Measurements from ENCODE around the gene DYNLT4. TPM values are rescaled to one million over a fixed set of nuclear protein-coding genes. Genes with fewer than 3 reads are reported as not detected.

Gene DYNLT4
- total RNA-seq, 2 donors from 2014 or later, result not detected

DNA sequence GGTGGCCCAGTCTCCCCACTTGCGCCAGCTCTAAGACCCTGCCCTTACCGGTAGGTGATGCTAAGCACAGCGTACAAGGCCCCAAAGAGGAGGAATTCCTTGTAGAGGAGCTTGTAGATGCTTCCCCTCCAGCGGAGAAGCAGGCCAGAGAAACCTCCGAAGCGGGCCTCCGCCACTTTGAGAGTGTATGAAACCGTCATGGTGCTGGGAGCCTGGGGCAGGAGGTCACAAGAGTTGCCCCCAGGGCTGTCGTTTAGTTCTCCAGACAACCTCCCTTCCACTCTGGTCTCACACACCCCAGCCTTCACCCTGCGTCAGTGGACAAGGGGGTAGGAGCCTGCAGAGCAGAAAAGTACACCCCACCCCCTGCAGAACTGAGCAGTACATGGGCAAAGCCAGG lies 19.6 kb downstream of the DYNLT4 start:
- Histone ChIP-seq H3K36me3 (no peaks in the 10 kb centered on the region), H3K27ac (no peak overlapping the region), H3K9me3 (no peaks in the 10 kb centered on the region), H3K4me3 (no peak overlapping the region), H3K27me3 (replicated peaks; ENCODE audit: insufficient read depth) (no peaks in the 10 kb centered on the region), H3K4me1 (ENCODE audit: control insufficient read depth in 1 of 2, low read depth in 2 of 2) (peaks cover 12 to 30% of the 10 kb centered on the region in 2 donors)
- ATAC-seq (ENCODE audit: insufficient number of reproducible peaks, low FRiP score, low read depth), result no peak
- TF ChIP-seq, protein P1, sequence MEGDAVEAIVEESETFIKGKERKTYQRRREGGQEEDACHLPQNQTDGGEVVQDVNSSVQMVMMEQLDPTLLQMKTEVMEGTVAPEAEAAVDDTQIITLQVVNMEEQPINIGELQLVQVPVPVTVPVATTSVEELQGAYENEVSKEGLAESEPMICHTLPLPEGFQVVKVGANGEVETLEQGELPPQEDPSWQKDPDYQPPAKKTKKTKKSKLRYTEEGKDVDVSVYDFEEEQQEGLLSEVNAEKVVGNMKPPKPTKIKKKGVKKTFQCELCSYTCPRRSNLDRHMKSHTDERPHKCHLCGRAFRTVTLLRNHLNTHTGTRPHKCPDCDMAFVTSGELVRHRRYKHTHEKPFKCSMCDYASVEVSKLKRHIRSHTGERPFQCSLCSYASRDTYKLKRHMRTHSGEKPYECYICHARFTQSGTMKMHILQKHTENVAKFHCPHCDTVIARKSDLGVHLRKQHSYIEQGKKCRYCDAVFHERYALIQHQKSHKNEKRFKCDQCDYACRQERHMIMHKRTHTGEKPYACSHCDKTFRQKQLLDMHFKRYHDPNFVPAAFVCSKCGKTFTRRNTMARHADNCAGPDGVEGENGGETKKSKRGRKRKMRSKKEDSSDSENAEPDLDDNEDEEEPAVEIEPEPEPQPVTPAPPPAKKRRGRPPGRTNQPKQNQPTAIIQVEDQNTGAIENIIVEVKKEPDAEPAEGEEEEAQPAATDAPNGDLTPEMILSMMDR (IDR thresholded peaks at IDR 0.05), result no peak
- no peak for DNase-seq (ENCODE audit: low spot score)

DNA sequence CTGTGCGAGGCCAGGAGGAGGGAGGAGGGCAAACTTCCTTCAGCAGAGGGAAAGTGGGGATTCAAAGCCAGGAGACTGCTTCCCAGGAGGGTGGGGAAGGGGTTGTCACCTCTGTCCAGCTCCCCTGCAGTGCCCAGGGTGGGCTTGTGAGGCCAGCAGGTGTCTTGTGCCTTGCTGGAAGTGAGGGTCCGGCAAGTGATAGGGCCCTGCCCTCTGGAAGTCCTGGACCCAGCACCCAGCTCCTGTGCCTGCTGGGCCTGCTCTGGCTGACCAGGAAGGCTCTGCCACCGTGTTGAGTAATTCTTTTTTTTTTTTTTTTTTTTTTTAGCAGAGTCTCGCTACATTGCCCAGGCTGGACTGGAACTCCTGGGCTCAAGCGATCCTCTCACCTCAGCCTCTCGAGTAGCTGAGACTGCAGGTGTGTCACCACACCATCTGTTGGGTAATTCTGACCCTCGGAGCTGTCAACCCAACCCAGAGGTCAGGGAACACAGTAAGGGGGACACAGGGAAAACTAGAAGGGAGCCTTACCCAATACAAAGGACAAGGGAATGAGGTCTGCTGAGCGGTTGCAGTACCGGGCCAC lies 20.2 kb downstream of the DYNLT4 start:
- DNase-seq (ENCODE audit: low spot score) (no peak), ATAC-seq (ENCODE audit: insufficient number of reproducible peaks, low FRiP score, low read depth) (no peak)
- H3K27ac ChIP-seq, result peak overlapping the region; percentile 74 to 82
- H3K9me3 ChIP-seq, result no peaks in the 10 kb centered on the region
- H3K4me3 ChIP-seq, result peak overlapping the region; percentile 78
- TF ChIP-seq, protein P1 (IDR thresholded peaks at IDR 0.05), result no peak
- H3K4me1 ChIP-seq (ENCODE audit: control insufficient read depth in 1 of 2, low read depth in 2 of 2), result peaks cover 12 to 30% of the 10 kb centered on the region in 2 donors
- H3K27me3 ChIP-seq (replicated peaks; ENCODE audit: insufficient read depth), result no peaks in the 10 kb centered on the region
- H3K36me3 ChIP-seq, result no peaks in the 10 kb centered on the region

DNA sequence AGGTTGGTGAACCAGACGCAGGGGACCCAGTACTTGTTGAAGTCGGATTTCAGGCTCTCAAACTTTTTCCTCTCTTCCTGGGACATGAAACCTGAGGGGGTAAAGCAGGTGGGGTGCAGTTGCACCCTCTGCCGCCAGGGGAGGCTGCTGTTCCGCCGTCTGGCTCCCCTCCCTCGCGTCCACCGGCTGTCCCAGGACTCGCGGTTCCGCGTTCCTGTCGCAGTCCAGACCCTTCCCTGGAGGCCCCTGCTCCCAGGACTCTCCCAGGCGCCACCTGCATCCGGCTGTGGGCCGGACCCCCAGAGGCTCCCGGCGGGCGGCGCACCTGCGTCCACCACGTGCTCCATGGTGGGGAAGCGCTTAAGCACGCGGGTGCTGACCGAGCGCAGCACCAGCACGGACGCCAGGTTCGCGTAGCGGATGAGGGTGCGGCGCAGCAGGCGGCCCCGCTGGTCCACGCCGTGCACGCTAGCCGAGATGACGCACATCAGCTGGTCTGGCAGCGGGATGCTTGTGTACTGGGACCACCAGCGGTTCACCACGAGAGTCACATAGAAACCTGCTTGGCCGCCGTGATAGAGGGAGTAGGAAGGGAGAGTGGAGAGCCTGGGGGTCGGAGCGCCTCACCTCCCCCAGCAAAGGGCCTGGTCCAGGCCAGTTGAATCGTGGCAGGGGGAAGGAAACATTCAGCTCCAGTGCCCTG lies 20.9 kb downstream of the DYNLT4 start:
- TF ChIP-seq, protein P1 (IDR thresholded peaks at IDR 0.05), result peak; percentile 100
- no peak for DNase-seq (ENCODE audit: low spot score)

DNA sequence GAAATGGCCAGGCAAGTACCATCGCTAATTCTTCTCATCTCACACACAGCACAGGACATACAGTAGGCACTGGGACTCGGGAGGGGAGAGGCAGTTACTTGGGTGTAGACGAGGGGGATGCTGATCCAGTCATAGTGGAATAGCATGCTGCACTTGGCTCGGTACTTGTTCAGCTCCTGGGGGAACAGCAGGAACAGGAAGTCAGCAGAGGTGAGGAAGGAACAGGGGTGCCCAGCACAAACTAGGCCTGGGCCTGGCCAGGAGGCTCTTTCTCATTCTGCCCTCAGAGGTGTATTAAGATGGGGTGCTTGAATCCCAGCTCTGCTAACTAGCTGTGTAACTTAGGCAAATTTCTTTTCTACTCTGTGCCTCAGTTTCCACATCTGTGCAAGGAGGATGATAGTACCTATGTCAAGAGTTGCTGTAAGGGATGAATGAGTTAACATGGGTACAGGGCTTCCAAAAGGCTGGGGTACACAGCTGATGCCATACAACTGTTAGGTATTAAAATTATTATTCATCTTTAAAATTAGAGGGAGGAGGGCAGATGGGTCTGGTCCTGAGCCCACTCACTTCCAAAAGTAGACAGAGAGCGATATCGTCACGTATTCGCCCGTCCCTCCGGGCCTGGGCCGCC lies 21.5 kb downstream of the DYNLT4 start:
- no peak for DNase-seq (ENCODE audit: low spot score)
- Histone ChIP-seq H3K27ac (peak overlapping the region; percentile 74 to 82), H3K4me1 (ENCODE audit: control insufficient read depth in 1 of 2, low read depth in 2 of 2) (peaks cover 12 to 30% of the 10 kb centered on the region in 2 donors), H3K27me3 (replicated peaks; ENCODE audit: insufficient read depth) (no peaks in the 10 kb centered on the region), H3K9me3 (no peaks in the 10 kb centered on the region), H3K4me3 (peak overlapping the region; percentile 78), H3K36me3 (no peaks in the 10 kb centered on the region)
- TF ChIP-seq, protein P1 (IDR thresholded peaks at IDR 0.05), result no peak
- ATAC-seq (ENCODE audit: insufficient number of reproducible peaks, low FRiP score, low read depth), result no peak

More for the DNA sequence above, 20.9 kb downstream of the DYNLT4 start:
- Histone ChIP-seq H3K9me3 (no peaks in the 10 kb centered on the region), H3K27ac (peak overlapping the region; percentile 74 to 82), H3K4me1 (ENCODE audit: control insufficient read depth in 1 of 2, low read depth in 2 of 2) (peaks cover 12 to 30% of the 10 kb centered on the region in 2 donors), H3K4me3 (peak overlapping the region; percentile 78), H3K36me3 (no peaks in the 10 kb centered on the region), H3K27me3 (replicated peaks; ENCODE audit: insufficient read depth) (no peaks in the 10 kb centered on the region)
- ATAC-seq (ENCODE audit: insufficient number of reproducible peaks, low FRiP score, low read depth), result peak; percentile 63

DNA sequence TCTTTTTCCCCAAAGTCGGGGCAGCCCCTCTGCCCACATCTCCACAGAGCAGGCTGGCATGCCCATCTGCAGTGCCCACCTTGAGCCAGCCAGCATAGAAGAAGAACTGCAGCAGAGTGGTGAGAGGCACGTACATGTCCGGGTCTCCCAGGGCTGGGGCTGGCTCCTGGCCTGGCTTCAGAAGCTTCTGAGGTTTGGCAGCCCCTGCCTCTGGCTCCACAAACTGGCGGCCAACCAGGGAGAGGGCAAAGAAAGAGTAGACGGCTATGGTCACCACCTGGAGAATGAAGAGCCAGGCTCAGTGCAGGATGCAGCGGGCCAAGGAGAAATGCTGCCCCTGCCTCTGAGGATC lies 22.1 kb downstream of the DYNLT4 start:
- peak overlapping the region in 1 of 2 donors; percentile 28 for H3K27ac ChIP-seq
- no peak overlapping the region for H3K4me3 ChIP-seq
- H3K27me3 ChIP-seq (replicated peaks; ENCODE audit: insufficient read depth), result no peaks in the 10 kb centered on the region
- no peak for DNase-seq (ENCODE audit: low spot score)
- H3K4me1 ChIP-seq (ENCODE audit: control insufficient read depth in 1 of 2, low read depth in 2 of 2), result peaks cover 12 to 30% of the 10 kb centered on the region in 2 donors
- H3K9me3 ChIP-seq, result no peaks in the 10 kb centered on the region
- no peak for ATAC-seq (ENCODE audit: insufficient number of reproducible peaks, low FRiP score, low read depth)
- peaks cover 3% of the 10 kb centered on the region for H3K36me3 ChIP-seq
- TF ChIP-seq, protein P1 (IDR thresholded peaks at IDR 0.05), result no peak
